ENCODE data around the gene STX7. TPM values are rescaled to one million over a fixed set of nuclear protein-coding genes. Genes with fewer than 3 reads are reported as not detected.

The STX7 gene
- polyA plus RNA-seq, 3 donors: 49.7 to 85.1 (median 81.7) TPM

GRCh38 chr6:132410830-132411229 lies 102.1 kb downstream of the STX7 start:
- Histone ChIP-seq H3K9ac (ENCODE audit: insufficient read depth, low read length, poor library complexity, severe bottlenecking) (no peak overlapping the region), H3K9me3 (replicated peaks in 1 of 2; ENCODE audit: control insufficient read depth in 1 of 2, insufficient read depth in 1 of 2, low read length in 2 of 2) (no peaks in the 10 kb centered on the region), H3K4me2 (replicated peaks; ENCODE audit: extremely low read depth, low read length, poor library complexity, severe bottlenecking) (no peak overlapping the region), H4K20me1 (ENCODE audit: insufficient read depth, low read length) (no peaks in the 10 kb centered on the region), H3K79me2 (ENCODE audit: insufficient read depth, low read length) (no peaks in the 10 kb centered on the region), H3K27ac (ENCODE audit: low read depth in 1 of 2, low read length in 2 of 2) (no peak overlapping the region), H3K27me3 (ENCODE audit: control insufficient read depth in 2 of 2, insufficient read depth in 2 of 2, low read length in 2 of 2) (peaks cover 2 to 6% of the 10 kb centered on the region in 2 donors), H3K4me3 (replicated peaks in 1 of 3; ENCODE audit: low read depth in 2 of 3, low read length in 3 of 3) (no peak overlapping the region), H2AFZ (ENCODE audit: insufficient read depth, low read depth, low read length, poor library complexity, severe bottlenecking) (no peak overlapping the region), H3K4me1 (ENCODE audit: control insufficient read depth in 1 of 2, insufficient read depth in 2 of 2, low read length in 2 of 2) (no peaks in the 10 kb centered on the region), H3K36me3 (replicated peaks in 1 of 2; ENCODE audit: control insufficient read depth in 1 of 2, insufficient read depth in 2 of 2, low read length in 2 of 2) (no peaks in the 10 kb centered on the region)
- Mint-ChIP-seq H3K4me3 (no peak overlapping the region), H3K27me3 (ENCODE audit: low read depth in 3 of 3) (peaks cover 2 to 6% (median 5%) of the 10 kb centered on the region in 3 donors), H3K36me3 (no peaks in the 10 kb centered on the region), H3K9me3 (peaks cover 0 to 7% (median 2%) of the 10 kb centered on the region in 7 donors), H3K4me1 (no peaks in the 10 kb centered on the region), H3K27ac (no peak overlapping the region)
- DNase-seq: peak; percentile 12 to 27 (median 21)
- intact Hi-C loops (cut with micrococcal nuclease): no loop called here
- no peak for TF ChIP-seq CTCF (IDR thresholded peaks at IDR 0.05)
- whole genome bisulfite sequencing (ENCODE audit: insufficient coverage): no CpG with 5 or more reads among the region's 3 CpGs

- DNase-seq: no peak
- H4K20me1 ChIP-seq (ENCODE audit: insufficient read depth, low read length): no peaks in the 10 kb centered on the region
- H3K27me3 ChIP-seq (ENCODE audit: control insufficient read depth in 2 of 2, insufficient read depth in 2 of 2, low read length in 2 of 2): peaks cover 48 to 55% of the 10 kb centered on the region in 2 donors
- WGBS (ENCODE audit: insufficient coverage): no CpG with 5 or more reads among the region's 2 CpGs
- H3K4me1 ChIP-seq (ENCODE audit: control insufficient read depth in 1 of 2, insufficient read depth in 2 of 2, low read length in 2 of 2): peaks cover 7 to 12% of the 10 kb centered on the region in 2 donors
- H3K36me3 ChIP-seq (replicated peaks in 1 of 2; ENCODE audit: control insufficient read depth in 1 of 2, insufficient read depth in 2 of 2, low read length in 2 of 2): no peaks in the 10 kb centered on the region
- Mint-ChIP-seq H3K27me3 (ENCODE audit: low read depth in 3 of 3) (peaks cover 40 to 51% (median 44%) of the 10 kb centered on the region in 3 donors), H3K9me3 (peaks cover 0 to 12% (median 5%) of the 10 kb centered on the region in 7 donors), H3K4me3 (no peak overlapping the region), H3K27ac (no peak overlapping the region), H3K4me1 (peaks cover 9% of the 10 kb centered on the region), H3K36me3 (peaks cover 0 to 2% of the 10 kb centered on the region in 2 donors)
- no peak overlapping the region for H3K27ac ChIP-seq (ENCODE audit: low read depth in 1 of 2, low read length in 2 of 2)
- no peaks in the 10 kb centered on the region for H3K79me2 ChIP-seq (ENCODE audit: insufficient read depth, low read length)
- H2AFZ ChIP-seq (ENCODE audit: insufficient read depth, low read depth, low read length, poor library complexity, severe bottlenecking): no peak overlapping the region
- intact Hi-C loops (cut with micrococcal nuclease): no loop called here
- no peak for TF ChIP-seq CTCF (IDR thresholded peaks at IDR 0.05)
- H3K9me3 ChIP-seq (replicated peaks in 1 of 2; ENCODE audit: control insufficient read depth in 1 of 2, insufficient read depth in 1 of 2, low read length in 2 of 2): peaks cover 0 to 14% of the 10 kb centered on the region in 2 donors
- H3K9ac ChIP-seq (ENCODE audit: insufficient read depth, low read length, poor library complexity, severe bottlenecking): no peak overlapping the region
- H3K4me3 ChIP-seq (replicated peaks in 1 of 3; ENCODE audit: low read depth in 2 of 3, low read length in 3 of 3): no peak overlapping the region
- no peak overlapping the region for H3K4me2 ChIP-seq (replicated peaks; ENCODE audit: extremely low read depth, low read length, poor library complexity, severe bottlenecking)
These were observed 107.6 kb downstream of the STX7 start for GRCh38 chr6:132405143-132405915.

All from CD14-positive monocyte (primary cell).